ENCODE results near the gene GBP5.

GRCh38 chr1:89322402-89322801 lies 49.7 kb upstream of the GBP5 start:
- TF ChIP-seq CTCF (conservative IDR thresholded peaks at IDR 0.05; ENCODE audit: low read depth, low read length) (no peak), ELK1 (IDR thresholded peaks at IDR 0.05; ENCODE audit: borderline replicate concordance, low read depth, low read length) (no peak), POLR2A (IDR thresholded peaks at IDR 0.05; ENCODE audit: low read depth, low read length) (no peak), MXI1 (IDR thresholded peaks at IDR 0.05; ENCODE audit: borderline replicate concordance, low read depth, low read length) (no peak), SMC3 (IDR thresholded peaks at IDR 0.05; ENCODE audit: low read depth, low read length) (no peak), CEBPB (IDR thresholded peaks at IDR 0.05; ENCODE audit: low read depth, low read length) (no peak), MAZ (IDR thresholded peaks at IDR 0.05; ENCODE audit: borderline replicate concordance, low read depth, low read length) (no peak), BHLHE40 (IDR thresholded peaks at IDR 0.05; ENCODE audit: low read depth, low read length) (no peak), NFE2L2 (IDR thresholded peaks at IDR 0.05; ENCODE audit: low read depth, low read length) (no peak), USF2 (IDR thresholded peaks at IDR 0.05; ENCODE audit: low read depth, low read length) (no peak), RFX5 (IDR thresholded peaks at IDR 0.05; ENCODE audit: low read depth, low read length) (no peak), RAD21 (IDR thresholded peaks at IDR 0.05; ENCODE audit: low read length) (no peak), RCOR1 (IDR thresholded peaks at IDR 0.05; ENCODE audit: insufficient replicate concordance, low read length) (no peak), CHD1 (IDR thresholded peaks at IDR 0.05; ENCODE audit: low read depth, low read length) (no peak)

All from IMR-90 (cell line).